ENCODE data around the gene KRTAP10-6.
"Not testable (repeated sequence)": the region's sequence is repeated elsewhere in the genome, so short reads cannot be mapped to it uniquely, and the experiment has no call there.

GRCh38 chr21:44627181-44627822 lies 35.0 kb upstream of the KRTAP10-6 start:
- TF ChIP-seq POLR2A, CTCF (IDR thresholded peaks at IDR 0.05): not testable (repeated sequence)
